Measurements from ENCODE around the gene SNAI1. TPM values are rescaled to one million over a fixed set of nuclear protein-coding genes. Genes with fewer than 3 reads are reported as not detected.

SNAI1 gene
- total and polyA plus RNA-seq, 8 donors, result 2.8 to 12.2 (median 8.5) TPM

- Histone ChIP-seq H3K36me3 (peaks cover 0 to 9% of the 10 kb centered on the region in 2 donors), H3K9me3 (no peaks in the 10 kb centered on the region), H3K27ac (peak overlapping the region in 1 of 2 donors; percentile 4), H3K4me3 (peak overlapping the region; percentile 49 to 50), H3K4me1 (peaks cover 32 to 77% of the 10 kb centered on the region in 2 donors), H3K27me3 (peaks cover 0 to 23% of the 10 kb centered on the region in 2 donors)
- no peak for ATAC-seq
- no peak for DNase-seq
- no peak for TF ChIP-seq CTCF (IDR thresholded peaks at IDR 0.05)
- intact Hi-C loops (cut with DNase I), result loop anchor here in 1 of 2 donors (10.0 kb wide), 1 partner anchor 79 kb away; no protein-coding TSS in a partner anchor
Observed at GRCh38 chr20:49985617-49986016, 2.8 kb downstream of the SNAI1 start.

GRCh38 chr20:49986049-49986448 lies 3.3 kb downstream of the SNAI1 start:
- no peak for ATAC-seq
- peak overlapping the region in 1 of 2 donors; percentile 50 for H3K4me3 ChIP-seq
- peaks cover 0 to 23% of the 10 kb centered on the region in 2 donors for H3K27me3 ChIP-seq
- no peaks in the 10 kb centered on the region for H3K9me3 ChIP-seq
- intact Hi-C loops (cut with DNase I), result loop anchor here in 1 of 2 donors (10.0 kb wide), 1 partner anchor 79 kb away; no protein-coding TSS in a partner anchor
- TF ChIP-seq CTCF (IDR thresholded peaks at IDR 0.05), result no peak
- peaks cover 0 to 9% of the 10 kb centered on the region in 2 donors for H3K36me3 ChIP-seq
- peaks cover 32 to 79% of the 10 kb centered on the region in 2 donors for H3K4me1 ChIP-seq
- H3K27ac ChIP-seq, result no peak overlapping the region
- DNase-seq, result no peak

- intact Hi-C loops (cut with DNase I), result loop anchor here in 1 of 2 donors (10.0 kb wide), 1 partner anchor 78 kb away; no protein-coding TSS in a partner anchor
- peaks cover 28 to 69% of the 10 kb centered on the region in 2 donors for H3K4me1 ChIP-seq
- no peak for TF ChIP-seq CTCF (IDR thresholded peaks at IDR 0.05)
- ATAC-seq (no peak), DNase-seq (no peak)
- H3K36me3 ChIP-seq, result peaks cover 0 to 9% of the 10 kb centered on the region in 2 donors
- no peaks in the 10 kb centered on the region for H3K9me3 ChIP-seq
- H3K27ac ChIP-seq, result no peak overlapping the region
- peaks cover 0 to 12% of the 10 kb centered on the region in 2 donors for H3K27me3 ChIP-seq
- H3K4me3 ChIP-seq, result peak overlapping the region in 1 of 2 donors; percentile 50
Observed at GRCh38 chr20:49987015-49987867, 4.5 kb downstream of the SNAI1 start.

- no peak for DNase-seq
- peaks cover 0 to 4% of the 10 kb centered on the region in 2 donors for H3K27me3 ChIP-seq
- H3K9me3 ChIP-seq, result no peaks in the 10 kb centered on the region
- TF ChIP-seq CTCF (IDR thresholded peaks at IDR 0.05), result no peak
- intact Hi-C loops (cut with DNase I), result loop anchor here in 1 of 2 donors (10.0 kb wide), 1 partner anchor 77 kb away; no protein-coding TSS in a partner anchor
- no peak overlapping the region for H3K4me3 ChIP-seq
- H3K36me3 ChIP-seq, result peaks cover 0 to 9% of the 10 kb centered on the region in 2 donors
- ATAC-seq, result no peak
- H3K4me1 ChIP-seq, result peaks cover 24 to 61% of the 10 kb centered on the region in 2 donors
- no peak overlapping the region for H3K27ac ChIP-seq
Observed at GRCh38 chr20:49987868-49988690, 5.3 kb downstream of the SNAI1 start.

All from left lung (tissue), 10 donors.